Hematopoietic multipotent progenitor cell (in vitro differentiated cells): ENCODE data around the gene COL16A1. TPM values are rescaled to one million over a fixed set of nuclear protein-coding genes. Genes with fewer than 3 reads are reported as not detected.

Source experiments
- DNase-seq, 3 donors: peaks; one replicate each; pipeline ENCODE4 v3.0.0-alpha.2; 2011 to 2015; ENCODE audit warnings: low read depth in 2 of 3, low spot score in 2 of 3
- total RNA-seq: library from RNA; depleted of rRNA; stranded (reverse); fragments of >200 nt; gene quantifications from one replicate; pipeline ENCODE4 v1.2.3, GENCODE V29; 2012

The COL16A1 gene
- total RNA-seq, 1 donor: 0.54 TPM

GRCh38 chr1:31614414-31615005, 89.3 kb downstream of the COL16A1 start:
- DNase-seq: no peak

- no peak for DNase-seq
Observed at GRCh38 chr1:31609514-31610118, 94.2 kb downstream of the COL16A1 start.

- no peak for DNase-seq
Observed at GRCh38 chr1:31607360-31607759, 96.5 kb downstream of the COL16A1 start.

DNA sequence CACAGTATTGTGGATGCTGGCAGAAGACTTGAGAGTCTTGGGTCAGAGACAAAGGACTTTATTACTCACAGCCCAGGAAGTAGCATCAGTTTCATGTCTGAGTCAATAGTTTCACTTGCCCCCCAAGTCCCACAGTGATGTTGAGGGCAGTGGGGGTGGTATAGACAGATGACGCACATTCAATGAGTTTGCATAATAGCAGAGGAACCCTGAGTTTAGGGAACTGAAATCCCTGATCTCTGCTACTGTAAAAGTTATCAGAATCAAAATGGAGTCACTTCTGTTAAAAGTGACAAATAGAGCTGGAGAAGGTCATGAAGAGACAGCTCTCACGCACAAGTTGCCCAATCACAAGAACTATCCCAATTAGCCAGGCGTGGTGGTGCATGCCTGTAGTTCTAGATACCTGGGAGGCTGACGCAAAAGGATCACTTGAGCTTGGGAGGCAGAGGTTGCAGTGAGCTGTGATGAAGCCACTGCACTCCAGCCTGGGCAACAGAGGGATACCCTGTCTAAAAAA, 97.8 kb downstream of the COL16A1 start:
- peak in 2 of 3 donors; percentile 26 to 45 for DNase-seq

Other genes with a start within 250 kb of the COL16A1 start
- gene TINAGL1, start 127.5 kb downstream of the COL16A1 start, total RNA-seq: 8.1 TPM
- 0.27 TPM for gene HCRTR1, start 86.3 kb downstream of the COL16A1 start, total RNA-seq
- 130 TPM for gene PEF1, start 59.1 kb downstream of the COL16A1 start, total RNA-seq
- 0.54 TPM for gene ADGRB2, start 60.3 kb upstream of the COL16A1 start, total RNA-seq
- gene SPOCD1, start 112.0 kb upstream of the COL16A1 start, total RNA-seq: under 0.01 TPM
- 62.5 TPM for gene PTP4A2, start 234.4 kb upstream of the COL16A1 start, total RNA-seq